Measurements from ENCODE around the gene LPIN1.
A peak's percentile ranks its signal among the peaks of the same experiment; 100 is the strongest.
"Not testable (repeated sequence)": the region's sequence is repeated elsewhere in the genome, so short reads cannot be mapped to it uniquely, and the experiment has no call there.

The LPIN1 gene

GRCh38 chr2:11844798-11845197 is 98.4 kb downstream of the LPIN1 start:
- not testable (repeated sequence) for DNase-seq

- not testable (repeated sequence) for DNase-seq
Measured at GRCh38 chr2:11847935-11848334, 101.5 kb downstream of the LPIN1 start.

GRCh38 chr2:11850082-11850481 is 103.7 kb downstream of the LPIN1 start:
- no peak for DNase-seq

GRCh38 chr2:11852526-11853196 is 106.2 kb downstream of the LPIN1 start:
- DNase-seq = no peak

- no peak for DNase-seq
Measured at GRCh38 chr2:11853197-11853588, 106.8 kb downstream of the LPIN1 start.

- no peak for DNase-seq
Measured at GRCh38 chr2:11855064-11855760, 108.8 kb downstream of the LPIN1 start.

- DNase-seq = no peak
Measured at GRCh38 chr2:11856095-11856494, 109.7 kb downstream of the LPIN1 start.

- no peak for DNase-seq
Measured at GRCh38 chr2:11858883-11859282, 112.5 kb downstream of the LPIN1 start.

- not testable (repeated sequence) for DNase-seq
Measured at GRCh38 chr2:11859975-11860374, 113.5 kb downstream of the LPIN1 start.

- DNase-seq = no peak
Measured at GRCh38 chr2:11861044-11861443, 114.6 kb downstream of the LPIN1 start.

- DNase-seq = no peak
Measured at GRCh38 chr2:11862049-11862448, 115.6 kb downstream of the LPIN1 start.

- DNase-seq = no peak
Measured at GRCh38 chr2:11863103-11863502, 116.7 kb downstream of the LPIN1 start.

- DNase-seq = peak; percentile 25 to 58
Measured at GRCh38 chr2:11863513-11864328, 117.3 kb downstream of the LPIN1 start.

- DNase-seq = no peak
Measured at GRCh38 chr2:11864724-11865123, 118.3 kb downstream of the LPIN1 start.

GRCh38 chr2:11865378-11865777 is 118.9 kb downstream of the LPIN1 start:
- no peak for DNase-seq

- no peak for DNase-seq
Measured at GRCh38 chr2:11865805-11866204, 119.4 kb downstream of the LPIN1 start.

- no peak for DNase-seq
Measured at GRCh38 chr2:11866358-11867335, 120.2 kb downstream of the LPIN1 start.

- DNase-seq = no peak
Measured at GRCh38 chr2:11867926-11868325, 121.5 kb downstream of the LPIN1 start.

- no peak for DNase-seq
Measured at GRCh38 chr2:11869391-11869991, 123.1 kb downstream of the LPIN1 start.

GRCh38 chr2:11870064-11870463 is 123.6 kb downstream of the LPIN1 start:
- DNase-seq = no peak

GRCh38 chr2:11870584-11870983 is 124.2 kb downstream of the LPIN1 start:
- no peak for DNase-seq

GRCh38 chr2:11871421-11871820 is 125.0 kb downstream of the LPIN1 start:
- DNase-seq = no peak

Measured in SW 1271 (cell line).